Esophagus squamous epithelium (tissue), 4 donors: ENCODE results near the gene ZFAND3.

Experiments
- POLR2A ChIP-seq, 4 donors: fragments of 450-650 bp; IDR thresholded peaks; one replicate each; pipeline ENCODE4 v1.6.1; 2017; ENCODE audit warnings: antibody characterized with exemption in 4 of 4, mild to moderate bottlenecking in 4 of 4, moderate library complexity in 3 of 4
- TF ChIP-seq, protein P1 (sequence below), 6 experiments: fragments of 450-650 bp in 4 of 6; fragments of 200-600 bp in 2 of 6; sonication (generic) in 2 of 6; IDR thresholded peaks; one replicate each; pipeline ENCODE4 v1.5.1; 2016 to 2019; ENCODE audit warnings: antibody characterized with exemption in 6 of 6, mild to moderate bottlenecking in 4 of 6, moderate library complexity in 4 of 6

DNA sequence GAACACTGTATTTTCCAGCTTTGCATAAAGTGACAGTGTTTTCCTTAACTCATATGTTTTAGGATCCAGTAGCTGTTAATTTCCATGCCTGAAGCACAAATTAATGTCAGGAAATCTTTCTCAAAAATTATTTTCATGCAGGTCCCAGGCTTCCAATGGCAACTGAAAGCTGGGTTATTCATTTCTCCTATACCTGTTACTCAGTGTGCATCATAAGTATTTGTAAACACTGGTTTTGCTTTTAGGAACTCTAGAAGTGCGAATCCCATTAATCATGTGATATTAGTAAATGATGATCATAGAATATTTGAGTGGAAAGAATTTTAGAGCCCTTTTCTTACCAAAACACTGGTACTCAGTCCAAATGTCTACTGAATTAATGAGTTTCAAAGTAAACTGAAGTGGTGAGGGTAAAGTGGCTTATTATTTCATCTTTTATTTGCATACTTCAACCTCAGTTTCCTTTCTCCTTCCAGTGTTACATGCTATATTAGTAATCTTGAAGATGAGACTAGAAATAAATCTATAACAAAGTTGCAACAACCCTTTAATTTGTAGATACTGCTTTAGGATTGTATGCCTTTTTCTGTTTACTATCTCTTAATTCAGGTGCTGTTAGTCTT lies 124.0 kb downstream of the ZFAND3 start:
- TF ChIP-seq, protein P1, sequence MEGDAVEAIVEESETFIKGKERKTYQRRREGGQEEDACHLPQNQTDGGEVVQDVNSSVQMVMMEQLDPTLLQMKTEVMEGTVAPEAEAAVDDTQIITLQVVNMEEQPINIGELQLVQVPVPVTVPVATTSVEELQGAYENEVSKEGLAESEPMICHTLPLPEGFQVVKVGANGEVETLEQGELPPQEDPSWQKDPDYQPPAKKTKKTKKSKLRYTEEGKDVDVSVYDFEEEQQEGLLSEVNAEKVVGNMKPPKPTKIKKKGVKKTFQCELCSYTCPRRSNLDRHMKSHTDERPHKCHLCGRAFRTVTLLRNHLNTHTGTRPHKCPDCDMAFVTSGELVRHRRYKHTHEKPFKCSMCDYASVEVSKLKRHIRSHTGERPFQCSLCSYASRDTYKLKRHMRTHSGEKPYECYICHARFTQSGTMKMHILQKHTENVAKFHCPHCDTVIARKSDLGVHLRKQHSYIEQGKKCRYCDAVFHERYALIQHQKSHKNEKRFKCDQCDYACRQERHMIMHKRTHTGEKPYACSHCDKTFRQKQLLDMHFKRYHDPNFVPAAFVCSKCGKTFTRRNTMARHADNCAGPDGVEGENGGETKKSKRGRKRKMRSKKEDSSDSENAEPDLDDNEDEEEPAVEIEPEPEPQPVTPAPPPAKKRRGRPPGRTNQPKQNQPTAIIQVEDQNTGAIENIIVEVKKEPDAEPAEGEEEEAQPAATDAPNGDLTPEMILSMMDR (IDR thresholded peaks at IDR 0.05), result no peak
- TF ChIP-seq POLR2A (IDR thresholded peaks at IDR 0.05), result no peak
